T-helper 1 cell (primary cell): Measurements from ENCODE around the gene ITPK1.

Source experiments
- DNase-seq, 5 donors: peaks; one replicate each; pipeline ENCODE4 v3.0.0-alpha.2; 2012 to 2020

Gene ITPK1

DNA sequence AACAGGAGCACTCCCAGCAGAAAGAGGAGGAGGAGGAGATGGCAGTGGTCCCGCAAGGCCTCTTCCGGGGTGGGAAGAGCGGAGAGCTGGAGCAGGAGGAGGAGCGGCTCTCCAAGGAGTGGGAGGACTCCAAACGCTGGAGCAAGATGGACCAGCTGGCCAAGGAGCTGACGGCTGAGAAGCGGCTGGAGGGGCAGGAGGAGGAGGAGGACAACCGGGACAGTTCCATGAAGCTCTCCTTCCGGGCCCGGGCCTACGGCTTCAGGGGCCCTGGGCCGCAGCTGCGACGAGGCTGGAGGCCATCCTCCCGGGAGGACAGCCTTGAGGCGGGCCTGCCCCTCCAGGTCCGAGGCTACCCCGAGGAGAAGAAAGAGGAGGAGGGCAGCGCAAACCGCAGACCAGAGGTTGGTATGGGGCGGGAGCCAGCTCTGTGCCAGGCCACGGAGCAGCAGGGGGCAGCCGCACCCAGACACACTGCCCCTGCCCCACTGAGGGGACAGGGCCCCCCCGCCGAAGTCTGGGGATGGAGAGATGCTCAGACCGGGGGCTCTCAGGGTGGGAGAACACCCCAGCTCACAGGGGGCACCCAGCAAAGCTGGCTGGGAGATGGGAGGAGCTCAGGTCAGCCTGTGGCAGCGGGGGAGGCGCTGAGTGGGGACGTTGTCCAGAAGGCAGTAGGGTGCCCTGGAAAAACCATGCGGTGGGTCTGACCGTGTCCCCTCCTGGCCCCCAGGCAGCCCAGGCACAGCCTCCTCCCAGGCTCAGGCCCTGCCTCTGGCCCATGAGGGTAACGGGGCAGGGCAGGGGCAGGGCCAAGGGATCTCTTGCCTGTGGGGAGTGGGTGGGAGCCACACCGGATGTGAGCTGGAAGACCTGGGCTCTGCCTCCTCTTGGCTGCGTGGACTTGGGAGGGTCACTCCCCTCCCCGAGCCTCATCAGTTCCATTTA, 183.0 kb downstream of the ITPK1 start:
- DNase-seq = no peak

- DNase-seq = no peak
Observed at GRCh38 chr14:92931681-92932447, 183.9 kb downstream of the ITPK1 start.

GRCh38 chr14:92930737-92931602, 184.8 kb downstream of the ITPK1 start:
- no peak for DNase-seq

DNA sequence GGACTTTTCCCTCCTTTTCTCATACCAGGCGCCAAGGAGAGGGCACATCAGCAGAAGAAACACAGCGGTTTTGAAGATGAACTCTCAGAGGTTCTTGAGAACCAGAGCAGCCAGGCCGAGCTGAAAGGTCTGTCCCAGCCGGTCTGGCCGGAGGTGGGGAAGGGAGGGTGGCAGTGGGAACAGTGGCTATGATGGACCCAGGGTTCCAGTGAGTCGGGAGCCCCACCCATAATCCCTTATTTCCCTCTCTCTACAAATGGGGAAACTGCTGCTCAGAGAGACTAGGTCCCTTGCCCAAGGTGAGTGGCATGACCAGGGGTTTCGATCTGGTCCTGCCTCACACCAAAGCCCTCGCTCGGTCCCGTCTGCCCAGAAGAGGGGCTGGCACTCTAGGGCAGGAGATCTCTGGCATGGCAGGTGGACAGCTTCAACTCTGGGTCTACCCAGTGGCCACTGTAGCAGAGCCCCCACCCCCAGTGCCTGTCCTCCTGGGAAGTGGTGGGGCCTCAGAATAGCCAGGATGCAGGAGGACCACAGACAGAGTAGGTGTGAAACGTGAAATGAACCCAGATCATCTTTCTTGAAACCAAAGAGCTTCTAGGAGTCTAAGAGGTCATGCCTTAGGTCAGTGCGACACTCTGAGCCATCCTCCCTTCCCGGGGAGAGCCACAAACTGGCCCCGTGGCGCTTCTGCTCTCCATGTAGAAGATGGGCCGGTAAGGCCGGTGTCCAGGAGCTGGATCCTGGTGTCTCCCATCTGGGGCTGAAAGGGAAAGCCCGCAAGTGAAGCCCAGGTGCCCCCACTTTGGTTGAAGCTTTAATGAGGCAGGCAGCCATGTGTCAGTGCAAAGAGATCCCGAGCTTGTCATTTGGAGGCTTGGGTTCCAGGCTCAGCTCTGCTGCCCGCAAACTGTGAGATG, 185.8 kb downstream of the ITPK1 start:
- DNase-seq = no peak

DNA sequence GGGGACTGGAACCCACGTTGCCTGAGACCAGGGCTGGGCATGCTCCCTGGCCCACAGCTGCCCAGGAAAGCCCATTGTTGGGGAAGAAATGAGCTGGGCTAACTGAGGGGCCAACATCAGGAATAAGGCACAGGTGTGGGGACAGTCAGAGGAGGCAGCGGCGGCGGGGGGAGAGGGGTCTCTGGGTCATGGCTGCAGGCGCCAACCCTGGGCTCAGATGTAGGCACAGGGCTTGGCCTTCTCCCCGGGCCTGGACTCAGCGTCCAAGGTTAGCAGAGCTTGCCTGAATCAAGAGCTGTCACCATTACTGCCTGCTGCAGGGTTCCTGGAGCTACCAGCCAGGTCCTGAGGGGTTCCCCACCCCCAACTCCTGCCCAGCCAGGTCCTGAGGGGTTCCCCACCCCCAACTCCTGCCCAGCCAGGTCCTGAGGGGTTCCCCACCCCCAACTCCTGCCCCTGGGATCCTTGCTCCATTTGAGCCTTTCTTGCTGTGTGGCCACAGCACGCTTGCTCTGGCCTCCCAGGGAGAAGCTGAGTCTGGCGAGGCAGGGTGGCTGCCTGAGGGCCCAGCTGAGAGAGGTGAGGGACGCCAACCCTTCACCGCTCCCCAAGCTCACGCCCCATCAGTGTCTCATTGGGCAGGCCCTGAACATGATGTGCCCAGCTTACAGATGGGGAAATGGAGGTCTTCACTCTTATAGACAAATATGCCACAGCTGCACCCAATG, 186.6 kb downstream of the ITPK1 start:
- DNase-seq = no peak

GRCh38 chr14:92928258-92928629, 187.5 kb downstream of the ITPK1 start:
- no peak for DNase-seq

DNA sequence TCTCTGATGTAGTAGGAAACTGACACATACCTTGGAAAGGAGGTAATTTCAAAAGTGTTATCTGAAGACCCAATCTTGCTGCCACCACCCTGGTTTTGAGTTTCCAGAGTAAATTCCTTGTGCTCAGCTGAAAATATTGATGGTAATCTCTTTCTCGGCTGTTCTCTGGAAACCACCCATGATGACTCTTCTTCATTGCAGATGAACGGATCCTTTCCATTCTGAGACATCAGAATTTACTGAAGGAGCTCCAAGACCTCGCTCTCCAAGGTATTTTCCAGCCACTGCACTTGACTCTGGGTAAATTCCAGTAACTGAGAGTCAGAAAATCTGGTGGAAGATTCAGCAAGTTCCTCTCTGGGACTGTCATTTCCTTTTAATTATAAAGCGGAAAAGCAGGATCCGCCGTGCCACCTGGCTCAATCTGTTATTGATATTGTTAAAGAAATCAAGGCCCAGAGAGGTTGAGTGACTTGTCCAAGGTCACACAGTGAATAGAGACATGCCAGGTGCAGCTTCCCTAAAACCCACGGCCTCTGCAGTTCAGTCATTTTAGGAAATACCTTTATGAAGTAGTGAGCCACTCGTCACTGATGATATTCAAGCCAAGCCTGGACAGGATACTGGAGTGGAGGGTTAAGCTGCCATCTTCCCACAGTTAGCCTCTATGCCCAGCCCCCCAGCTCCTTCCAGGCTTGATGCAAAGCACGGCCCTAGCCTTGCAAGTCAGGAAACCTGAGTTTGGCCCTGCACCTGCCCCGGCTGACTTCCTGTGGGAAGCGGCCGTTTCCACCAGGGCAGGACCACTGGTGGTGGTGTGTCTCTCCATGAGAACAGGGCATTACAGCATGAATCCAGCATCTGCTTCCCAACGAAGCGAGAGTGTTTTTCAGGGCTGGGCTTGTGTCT, 188.1 kb downstream of the ITPK1 start:
- DNase-seq = no peak

GRCh38 chr14:92926931-92927330, 188.8 kb downstream of the ITPK1 start:
- no peak for DNase-seq

DNA sequence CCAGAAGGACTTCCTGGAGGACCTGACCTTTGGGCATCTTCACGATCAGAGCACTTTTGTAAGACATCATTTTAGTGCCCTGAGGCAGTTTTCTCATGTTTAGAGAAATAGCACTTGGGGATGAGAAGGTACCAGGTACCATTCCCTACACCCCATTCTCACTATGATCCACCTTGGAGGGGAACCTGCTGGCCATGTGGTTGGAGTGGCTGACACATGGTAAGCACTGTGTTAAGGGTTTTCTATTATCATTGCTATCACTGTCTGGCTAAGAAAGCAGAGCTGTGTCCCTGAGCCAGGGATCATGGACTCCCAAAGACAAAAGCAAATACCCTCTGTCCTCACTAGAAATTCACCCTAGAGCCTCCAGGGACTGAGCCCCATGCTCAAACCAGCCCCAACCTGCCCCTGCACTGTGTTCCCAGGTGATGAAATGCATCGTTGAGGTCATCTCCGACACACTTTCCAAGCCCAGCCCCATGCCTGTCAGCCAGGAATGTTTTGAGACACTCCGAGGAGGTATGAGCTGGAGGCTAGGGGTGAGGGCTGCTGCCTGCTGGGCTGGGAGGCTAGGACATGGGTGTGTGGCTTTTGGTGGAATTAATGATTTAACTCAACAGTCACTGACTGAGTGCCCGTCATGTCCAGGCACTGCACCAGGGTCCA, 189.4 kb downstream of the ITPK1 start:
- DNase-seq = no peak

DNA sequence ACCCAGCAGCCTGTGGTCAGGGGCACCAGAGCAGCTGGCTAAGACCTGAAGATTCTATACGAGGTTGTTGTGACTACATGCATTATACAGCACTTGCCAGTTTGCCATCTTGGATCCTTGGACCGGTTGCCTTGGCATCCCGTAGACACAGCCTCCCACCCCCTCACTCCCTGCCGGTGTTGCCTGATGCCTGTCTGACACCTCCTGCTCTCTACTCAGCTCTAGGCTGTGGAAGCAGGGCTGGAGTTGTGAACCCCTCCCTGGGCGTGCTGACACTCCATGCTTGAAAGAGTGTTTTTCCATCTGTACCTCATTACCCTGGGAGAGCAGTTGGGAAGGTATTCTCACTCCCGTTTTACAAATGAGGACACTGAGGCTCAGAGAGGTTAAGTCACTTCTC, 190.3 kb downstream of the ITPK1 start:
- DNase-seq = no peak

DNA sequence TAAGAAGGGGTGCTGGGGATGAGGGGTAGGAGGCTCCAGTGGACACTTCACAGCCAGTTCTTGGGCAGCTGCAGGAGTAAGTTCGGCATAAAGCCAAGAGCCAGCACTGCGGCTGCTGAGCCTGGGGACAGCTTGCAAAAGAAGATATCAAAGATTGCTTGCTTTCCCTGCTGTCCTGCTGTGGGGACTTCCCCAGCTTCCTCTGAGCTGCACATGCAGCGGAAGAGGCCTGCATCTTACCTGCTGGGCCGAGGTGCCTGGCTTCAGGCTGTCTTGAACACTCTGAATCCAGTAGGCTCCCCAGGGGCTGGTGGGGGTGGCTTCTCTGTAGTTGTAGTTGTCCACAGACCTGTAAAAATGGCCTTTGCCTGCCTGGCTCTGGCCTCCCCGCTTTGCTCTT, 191.5 kb downstream of the ITPK1 start:
- DNase-seq = no peak

DNA sequence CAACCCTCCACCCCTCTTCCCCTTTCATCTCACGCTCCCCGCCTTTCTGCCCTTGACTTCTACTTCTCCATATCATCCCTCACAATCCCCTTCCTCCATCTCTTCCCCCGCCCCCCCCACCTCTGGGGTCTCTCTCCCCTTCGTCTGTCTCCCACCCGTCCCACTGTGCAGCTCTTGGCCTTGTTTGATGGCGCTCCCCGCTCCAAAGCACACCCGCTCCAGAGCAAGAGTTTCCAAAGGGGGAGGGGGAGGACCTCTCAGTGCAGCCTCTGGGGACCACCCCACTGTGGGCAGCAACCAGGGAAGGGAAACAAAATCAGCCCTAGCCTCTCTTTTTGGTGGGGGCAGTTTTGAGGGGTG, 192.0 kb downstream of the ITPK1 start:
- DNase-seq = no peak

DNA sequence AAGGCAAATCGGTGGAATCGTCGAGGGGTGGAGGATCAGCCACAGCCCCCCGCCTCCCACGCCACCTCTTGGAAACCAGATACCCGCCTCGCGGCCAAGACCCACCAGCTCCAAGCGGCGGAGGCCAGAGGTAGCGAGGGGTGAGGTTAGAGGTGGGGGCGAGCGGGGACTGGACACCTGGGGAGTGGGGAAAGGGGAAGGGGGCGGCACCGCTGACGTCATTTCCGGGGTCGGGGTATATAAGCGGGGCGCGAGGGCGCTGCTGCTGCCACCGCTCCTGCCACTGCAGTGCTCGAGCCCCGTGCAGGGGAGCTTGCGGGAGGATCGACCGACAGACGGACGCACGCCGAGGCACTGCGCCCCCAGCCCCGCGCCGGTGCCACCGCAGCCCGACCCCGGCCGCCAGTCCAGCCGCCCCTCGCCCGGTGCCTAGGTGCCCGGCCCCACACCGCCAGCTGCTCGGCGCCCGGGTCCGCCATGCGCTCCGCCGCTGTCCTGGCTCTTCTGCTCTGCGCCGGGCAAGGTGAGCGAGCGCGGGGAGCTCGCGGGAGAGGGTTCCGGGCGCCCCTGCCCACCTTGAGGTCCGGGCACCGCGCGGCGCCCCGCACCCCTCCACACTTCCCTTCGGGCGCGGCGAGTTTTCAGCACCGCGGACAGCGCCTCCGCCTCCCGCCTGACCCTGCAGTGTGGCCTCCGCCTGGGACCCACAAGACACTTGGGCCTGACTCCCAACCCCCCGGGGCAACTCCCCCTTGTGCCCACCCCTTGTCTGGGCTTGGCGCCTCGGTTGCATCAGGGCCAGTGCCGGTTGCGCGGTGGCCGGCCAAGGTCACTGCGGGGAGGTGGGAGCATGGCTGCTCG, 192.6 kb downstream of the ITPK1 start, which contains the start of gene CHGA:
TSS of gene CHGA (plus strand) at position 268 of the 861 bp plus-strand sequence. CDS start at position 478, 210 bp downstream.
- peak in 3 of 5 donors; percentile 12 to 34 (median 21) for DNase-seq

DNA sequence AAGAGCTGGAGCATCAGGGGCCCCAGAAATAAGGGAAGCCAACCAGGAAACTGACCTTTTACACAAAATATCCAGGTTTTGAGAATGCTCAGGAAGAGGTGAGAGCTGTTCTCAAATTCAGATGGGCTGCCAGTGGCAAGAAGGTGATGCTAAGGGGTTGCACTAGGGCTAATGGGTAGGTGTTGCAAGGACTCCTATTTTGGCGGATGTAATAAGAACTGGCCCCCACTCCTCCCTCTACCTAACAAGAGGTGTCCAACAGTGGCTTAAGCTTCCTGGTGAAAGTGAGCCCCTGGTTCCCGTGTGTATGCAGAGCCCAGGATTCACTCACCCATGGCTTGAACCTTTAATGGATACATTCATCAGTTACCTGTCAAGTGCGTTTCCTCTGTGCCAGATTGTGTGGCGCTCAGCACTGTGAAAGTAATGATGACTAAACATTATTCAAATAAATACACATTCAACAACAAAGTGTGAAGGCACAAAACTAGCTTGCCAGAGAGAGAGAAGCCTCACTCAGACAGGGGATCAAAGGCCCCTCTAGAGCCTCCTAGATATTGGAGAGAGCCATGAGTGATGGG, 193.5 kb downstream of the ITPK1 start:
- no peak for DNase-seq

- DNase-seq = no peak
Observed at GRCh38 chr14:92920001-92920400, 195.7 kb downstream of the ITPK1 start.

- DNase-seq = no peak
Observed at GRCh38 chr14:92917956-92918355, 197.8 kb downstream of the ITPK1 start.

- no peak for DNase-seq
Observed at GRCh38 chr14:92917041-92917940, 198.4 kb downstream of the ITPK1 start.
